ENCODE data around the gene UBXN11.

Gene UBXN11

DNA sequence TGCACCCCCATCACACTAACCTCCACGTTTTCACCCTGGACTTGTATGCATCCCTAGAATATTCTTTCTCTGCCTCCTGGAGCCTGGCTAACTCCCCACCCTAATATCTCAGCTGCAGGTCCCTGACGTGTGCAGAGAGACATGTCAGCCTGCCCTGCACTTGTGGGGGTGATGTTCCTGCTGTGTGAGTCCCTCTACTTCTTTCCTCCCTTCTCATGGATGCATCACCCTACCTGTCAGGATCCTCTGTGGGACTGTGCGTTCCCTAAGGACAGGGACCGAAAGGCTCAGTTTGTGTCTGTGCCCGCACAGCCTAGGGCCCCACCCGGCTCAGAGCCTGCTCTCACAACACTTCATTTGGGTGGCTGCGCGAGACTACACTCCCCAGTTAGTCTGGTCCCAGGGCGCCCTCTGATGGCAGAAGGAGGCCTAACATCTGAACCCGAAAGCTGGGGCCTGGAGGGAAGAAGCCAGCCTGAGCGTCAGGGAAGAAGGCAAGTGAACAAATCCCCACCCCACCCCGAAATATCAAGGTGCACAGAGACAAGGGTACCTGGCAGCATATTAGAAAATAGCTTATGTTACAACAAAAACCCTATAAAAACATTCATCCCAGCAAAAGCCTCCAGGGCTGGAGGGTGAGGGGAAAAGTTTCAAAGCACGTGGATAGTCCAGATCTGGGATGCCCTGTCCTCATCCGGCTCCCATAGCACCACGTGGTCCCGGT, 15.0 kb upstream of the UBXN11 start:
- TF ChIP-seq FOXP2 (optimal IDR thresholded peaks at IDR 0.05; ENCODE audit: borderline replicate concordance, extremely low read depth, extremely low read length, insufficient read depth), result peak; percentile 32
- TF ChIP-seq SIN3A (IDR thresholded peaks at IDR 0.05; ENCODE audit: borderline replicate concordance, insufficient read depth, low read length), result no peak

DNA sequence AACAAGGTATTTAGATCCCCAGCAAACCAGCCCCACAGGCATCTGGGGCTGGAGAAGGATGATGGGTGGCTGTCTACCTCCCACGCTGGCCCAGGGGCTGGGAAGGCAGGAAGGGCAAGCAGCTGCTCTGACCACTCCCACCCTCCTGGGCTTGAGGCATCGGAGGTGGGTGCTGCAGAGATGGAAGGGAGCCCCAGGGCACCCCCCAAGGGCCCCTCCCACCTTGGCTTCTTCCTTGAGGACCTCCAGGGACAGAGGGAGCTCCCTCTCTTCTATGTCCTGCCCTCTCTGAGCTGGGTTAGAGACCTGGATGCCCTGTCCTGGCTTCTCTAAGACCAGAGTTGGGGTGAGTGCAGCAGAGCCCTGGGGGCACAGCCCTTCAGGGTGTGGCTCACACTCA, 14.5 kb upstream of the UBXN11 start:
- TF ChIP-seq, protein P1, sequence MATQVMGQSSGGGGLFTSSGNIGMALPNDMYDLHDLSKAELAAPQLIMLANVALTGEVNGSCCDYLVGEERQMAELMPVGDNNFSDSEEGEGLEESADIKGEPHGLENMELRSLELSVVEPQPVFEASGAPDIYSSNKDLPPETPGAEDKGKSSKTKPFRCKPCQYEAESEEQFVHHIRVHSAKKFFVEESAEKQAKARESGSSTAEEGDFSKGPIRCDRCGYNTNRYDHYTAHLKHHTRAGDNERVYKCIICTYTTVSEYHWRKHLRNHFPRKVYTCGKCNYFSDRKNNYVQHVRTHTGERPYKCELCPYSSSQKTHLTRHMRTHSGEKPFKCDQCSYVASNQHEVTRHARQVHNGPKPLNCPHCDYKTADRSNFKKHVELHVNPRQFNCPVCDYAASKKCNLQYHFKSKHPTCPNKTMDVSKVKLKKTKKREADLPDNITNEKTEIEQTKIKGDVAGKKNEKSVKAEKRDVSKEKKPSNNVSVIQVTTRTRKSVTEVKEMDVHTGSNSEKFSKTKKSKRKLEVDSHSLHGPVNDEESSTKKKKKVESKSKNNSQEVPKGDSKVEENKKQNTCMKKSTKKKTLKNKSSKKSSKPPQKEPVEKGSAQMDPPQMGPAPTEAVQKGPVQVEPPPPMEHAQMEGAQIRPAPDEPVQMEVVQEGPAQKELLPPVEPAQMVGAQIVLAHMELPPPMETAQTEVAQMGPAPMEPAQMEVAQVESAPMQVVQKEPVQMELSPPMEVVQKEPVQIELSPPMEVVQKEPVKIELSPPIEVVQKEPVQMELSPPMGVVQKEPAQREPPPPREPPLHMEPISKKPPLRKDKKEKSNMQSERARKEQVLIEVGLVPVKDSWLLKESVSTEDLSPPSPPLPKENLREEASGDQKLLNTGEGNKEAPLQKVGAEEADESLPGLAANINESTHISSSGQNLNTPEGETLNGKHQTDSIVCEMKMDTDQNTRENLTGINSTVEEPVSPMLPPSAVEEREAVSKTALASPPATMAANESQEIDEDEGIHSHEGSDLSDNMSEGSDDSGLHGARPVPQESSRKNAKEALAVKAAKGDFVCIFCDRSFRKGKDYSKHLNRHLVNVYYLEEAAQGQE (IDR thresholded peaks at IDR 0.05; ENCODE audit: insufficient read depth in 1 of 2, low read depth in 2 of 2, low read length in 2 of 2), result no peak
- no peak for TF ChIP-seq POLR2AphosphoS5 (IDR thresholded peaks at IDR 0.05; ENCODE audit: low read depth, low read length)
- TF ChIP-seq SIN3A (IDR thresholded peaks at IDR 0.05; ENCODE audit: borderline replicate concordance, insufficient read depth, low read length), result no peak
- TF ChIP-seq TAF1 (IDR thresholded peaks at IDR 0.05; ENCODE audit: borderline replicate concordance, insufficient read depth, low read length), result no peak
- no peak for TF ChIP-seq FOXP2 (optimal IDR thresholded peaks at IDR 0.05; ENCODE audit: borderline replicate concordance, extremely low read depth, extremely low read length, insufficient read depth)

DNA sequence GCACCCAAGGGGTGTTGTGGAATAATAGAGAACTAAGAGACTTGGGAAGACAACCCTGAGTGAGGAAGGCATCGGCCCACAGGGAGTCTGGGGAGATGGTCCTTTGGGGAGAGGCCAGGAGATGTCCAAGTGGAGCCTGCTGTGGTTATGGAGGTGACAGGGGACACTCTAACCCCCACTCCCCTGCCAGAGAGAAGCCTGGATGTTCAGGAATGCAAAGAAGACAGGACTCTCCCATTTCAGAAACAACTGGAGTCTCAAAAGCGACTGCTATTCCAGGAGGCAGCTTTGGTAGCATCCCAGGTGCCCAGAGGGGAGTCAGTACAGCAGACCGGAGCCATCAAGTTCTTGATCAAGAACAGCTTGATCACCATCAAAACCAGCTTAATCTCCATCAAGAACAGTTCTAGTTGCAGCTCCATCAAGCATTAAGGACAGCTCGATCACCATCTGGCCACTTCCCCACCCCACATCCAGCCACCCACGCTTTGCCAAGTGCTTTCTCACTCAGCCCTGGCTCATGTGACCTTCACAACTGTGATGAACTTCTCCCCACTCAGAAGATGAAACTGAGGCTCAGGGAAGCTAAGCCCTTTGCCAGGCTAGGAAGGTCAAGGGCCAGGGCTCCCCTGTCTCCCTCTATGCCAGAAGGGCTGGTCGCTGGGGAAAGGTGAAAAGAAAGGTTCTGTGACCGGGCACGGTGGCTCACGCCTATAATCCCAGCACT, 12.1 kb upstream of the UBXN11 start:
- no peak for TF ChIP-seq FOXP2 (optimal IDR thresholded peaks at IDR 0.05; ENCODE audit: borderline replicate concordance, extremely low read depth, extremely low read length, insufficient read depth)
- no peak for TF ChIP-seq POLR2AphosphoS5 (IDR thresholded peaks at IDR 0.05; ENCODE audit: low read depth, low read length)
- TF ChIP-seq TAF1 (IDR thresholded peaks at IDR 0.05; ENCODE audit: borderline replicate concordance, insufficient read depth, low read length), result no peak
- TF ChIP-seq, protein P1 (IDR thresholded peaks at IDR 0.05; ENCODE audit: insufficient read depth in 1 of 2, low read depth in 2 of 2, low read length in 2 of 2), result no peak
- TF ChIP-seq SIN3A (IDR thresholded peaks at IDR 0.05; ENCODE audit: borderline replicate concordance, insufficient read depth, low read length), result no peak

DNA sequence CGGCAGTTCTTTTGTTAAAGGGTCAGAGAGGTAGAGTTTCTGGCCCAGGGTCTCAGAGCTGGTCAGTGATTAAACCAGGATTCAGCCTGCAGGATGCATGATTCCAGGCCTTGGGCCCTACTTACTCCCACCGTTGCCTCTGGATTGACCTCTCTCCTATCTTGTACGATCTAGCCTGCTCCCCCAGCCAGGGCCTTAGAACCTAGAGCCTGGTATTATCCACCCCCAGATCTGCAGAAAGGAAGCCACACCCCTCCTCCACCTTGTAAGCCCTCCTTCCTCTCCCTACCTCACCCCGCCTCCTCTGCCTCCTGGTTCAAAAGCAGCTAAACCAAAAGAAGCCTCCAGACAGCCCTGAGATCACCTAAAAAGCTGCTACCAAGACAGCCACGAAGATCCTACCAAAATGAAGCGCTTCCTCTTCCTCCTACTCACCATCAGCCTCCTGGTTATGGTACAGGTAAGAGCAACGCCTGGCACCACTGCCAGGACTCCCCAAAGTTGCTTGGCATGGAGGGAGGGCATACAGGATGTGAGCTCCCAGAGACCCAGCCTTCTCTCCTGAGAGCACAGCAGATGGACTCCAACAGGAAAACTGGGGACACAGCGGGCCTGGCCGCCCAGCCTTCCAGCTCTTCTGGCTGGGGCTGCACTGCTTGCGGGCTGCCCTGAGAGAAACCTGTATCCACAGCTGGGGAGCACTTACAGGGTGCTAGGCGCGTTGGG, 11.3 kb upstream of the UBXN11 start, which contains the start of gene CD52:
TSS of gene CD52 (plus strand) at position 347 of the 726 bp plus-strand sequence. CDS start at position 407, 60 bp downstream.
- TF ChIP-seq POLR2AphosphoS5 (IDR thresholded peaks at IDR 0.05; ENCODE audit: low read depth, low read length) (no peak), TAF1 (IDR thresholded peaks at IDR 0.05; ENCODE audit: borderline replicate concordance, insufficient read depth, low read length) (no peak), FOXP2 (optimal IDR thresholded peaks at IDR 0.05; ENCODE audit: borderline replicate concordance, extremely low read depth, extremely low read length, insufficient read depth) (no peak), SIN3A (IDR thresholded peaks at IDR 0.05; ENCODE audit: borderline replicate concordance, insufficient read depth, low read length) (no peak)
- TF ChIP-seq, protein P1 (IDR thresholded peaks at IDR 0.05; ENCODE audit: insufficient read depth in 1 of 2, low read depth in 2 of 2, low read length in 2 of 2), result no peak

DNA sequence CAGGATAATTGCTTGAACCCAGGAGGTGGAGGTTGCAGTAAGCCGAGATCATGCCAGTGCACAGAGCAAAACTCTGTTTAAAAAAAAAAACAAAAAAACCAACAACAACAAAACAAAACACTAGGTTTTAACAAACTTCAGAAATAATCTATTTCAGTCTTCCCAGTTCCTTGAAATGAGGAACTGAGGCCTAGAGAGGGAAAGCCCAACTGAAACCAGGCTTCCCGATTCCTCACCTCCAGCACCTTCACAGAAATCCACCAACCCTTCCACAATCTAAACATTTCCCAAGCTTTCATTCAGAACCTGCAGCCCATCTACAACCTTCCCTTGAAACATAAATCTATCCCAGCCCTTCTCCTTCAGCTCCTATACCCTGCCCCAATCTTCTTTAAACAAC, 10.7 kb upstream of the UBXN11 start:
- TF ChIP-seq SIN3A (IDR thresholded peaks at IDR 0.05; ENCODE audit: borderline replicate concordance, insufficient read depth, low read length) (no peak), FOXP2 (optimal IDR thresholded peaks at IDR 0.05; ENCODE audit: borderline replicate concordance, extremely low read depth, extremely low read length, insufficient read depth) (no peak), TAF1 (IDR thresholded peaks at IDR 0.05; ENCODE audit: borderline replicate concordance, insufficient read depth, low read length) (no peak), POLR2AphosphoS5 (IDR thresholded peaks at IDR 0.05; ENCODE audit: low read depth, low read length) (no peak)
- TF ChIP-seq, protein P1 (IDR thresholded peaks at IDR 0.05; ENCODE audit: insufficient read depth in 1 of 2, low read depth in 2 of 2, low read length in 2 of 2), result no peak

Measured in PFSK-1 (cell line).